ENCODE data around the gene NEDD8.

GRCh38 chr14:24273422-24273998, 41.3 kb upstream of the NEDD8 start:
- TF ChIP-seq CTCF (IDR thresholded peaks at IDR 0.05) (peak; percentile 22; the same call in 1 of the 2 replicates), ZFX (IDR thresholded peaks at IDR 0.05; ENCODE audit: borderline replicate concordance) (no peak)
